Heart right ventricle (tissue), 16 donors: ENCODE measurements around the gene SLC17A9. TPM values are rescaled to one million over a fixed set of nuclear protein-coding genes. Genes with fewer than 3 reads are reported as not detected.

ENCODE experiments used
- ATAC-seq, 8 donors: fragments of 200-7000 bp; cut with Tn5 transposase; one replicate each; pipeline ENCODE4 v1.9.1; 2020; ENCODE audit warnings: mild to moderate bottlenecking in 8 of 8, moderate library complexity in 8 of 8, moderate number of reproducible peaks in 1 of 8
- DNase-seq, 2 donors: peaks; one replicate each; pipeline ENCODE4 v3.0.0-alpha.2; 2020
- H3K27ac ChIP-seq, 10 donors: fragments of 200-600 bp; sonication (generic) in 2 of 10; one replicate each; pipeline versions ENCODE4 v1.5.0 to v1.8.0; 2020 to 2022; ENCODE audit warnings: mild to moderate bottlenecking in 3 of 10
- H3K27me3 ChIP-seq, 7 donors: fragments of 200-600 bp; one replicate each; pipeline ENCODE4 v1.8.0; 2021 to 2022; ENCODE audit warnings: mild to moderate bottlenecking in 2 of 7
- H3K36me3 ChIP-seq, 9 donors: fragments of 200-600 bp; sonication (generic) in 1 of 9; one replicate each; pipeline versions ENCODE4 v1.5.0 to v1.8.0; 2020 to 2022; ENCODE audit warnings: mild to moderate bottlenecking in 2 of 9
- H3K4me1 ChIP-seq, 9 donors: fragments of 200-600 bp; sonication (generic) in 1 of 9; one replicate each; pipeline versions ENCODE4 v1.5.0 to v1.8.0; 2020 to 2022; ENCODE audit warnings: mild to moderate bottlenecking in 4 of 9
- H3K4me3 ChIP-seq, 10 donors: fragments of 200-600 bp; sonication (generic) in 2 of 10; one replicate each; pipeline versions ENCODE4 v1.5.0 to v1.8.0; 2020 to 2022; ENCODE audit warnings: mild to moderate bottlenecking in 7 of 10, moderate library complexity in 2 of 10
- H3K9me3 ChIP-seq, 11 donors: fragments of 200-600 bp in 10 of 11; sonication (generic) in 2 of 11; one replicate each; pipeline versions ENCODE4 v1.5.0 to v1.8.0; 2013 to 2022; ENCODE audit warnings: mild to moderate bottlenecking in 2 of 11, control low read depth in 1 of 11, moderate library complexity in 1 of 11
- CTCF ChIP-seq, 9 donors: fragments of 200-600 bp; sonication (generic) in 2 of 9; IDR thresholded peaks; one replicate each; pipeline versions ENCODE4 v1.5.0 to v1.8.0; 2021 to 2022; ENCODE audit warnings: antibody characterized with exemption in 9 of 9, mild to moderate bottlenecking in 5 of 9, moderate library complexity in 1 of 9
- WGBS, 2 donors: extraction: QIAGEN DNeasy Blood & Tissue Kit; methylation state at CpG; one replicate each; pipeline ENCODE4 v1.1.7; 2013; ENCODE audit warnings: inconsistent platforms in 1 of 2; 5-methylcytosine and 5-hydroxymethylcytosine counted together
- intact Hi-C, 10 donors: fragments of 100-400 bp; cut with DNase I; formaldehyde crosslinking; loops; one replicate each; pipeline versions ENCODE4 v1.11.1 to v1.14.2; 2022
- polyA plus RNA-seq, 2 donors: library from polyadenylated mRNA; stranded (reverse); fragments of 200-250 nt; gene quantifications; one replicate each; pipeline ENCODE4 v1.2.3, GENCODE V29; 2013
- total RNA-seq, 10 donors: library from RNA; stranded (reverse); fragmentation: NEBNext Ultra II Directional in 3 of 10; extraction: Animal tissue kit (Norgen Biotek cat#: 25700) in 3 of 10; gene quantifications; one replicate each; pipeline versions ENCODE4 v1.2.1 to v1.2.4, GENCODE V29; 2021 to 2023
- donor health status: Arrhythmogenic right ventricular cardiomyopathy.
- donor health status: ischemic (EF 13 %, LVEDD 7.1; RV severe dilation, severe dysfunction).
- donor health status: healthy with polysubstance abuse.
- donor health status: DM: no; HTN: yes; CAD: no.
- donor health status: DM: no; HTN: no; CAD: no.
- donor health status: ischemic (EF 25% LVEDD 6.9; RV normal size, moderate dysfunction).
- donor health status: ischemic (EF 25% LVEDD 5.7; RV mildly dilated, moderate dysfunction).
- donor health status: healthy.
- donor health status: DM: yes; HTN: yes; CAD: no.
- donor health status: Ischemic cardiomyopathy.
- donor health status: ischemic (EF 35%, LVEDD 5.7; RV mildly dilated, moderate dysfunction).
- donor health status: nonischemic (EF 11% LVEDD 7.7; RV severe dilation, severe dysfunction).
- donor health status: DM: yes; HTN: yes; CAD: no.
- donor health status: PGD.
- donor health status: ischemic (EF 29% LVEDD 5.4; RV normal size, mild dysfunction).
- donor health status: nonischemic (EF 23%, LVEDD 6.1; RV moderate dilation, normal function).

The SLC17A9 gene
- total and polyA plus RNA-seq, 12 donors, result 0.19 to 8.3 (median 1.0) TPM

- TF ChIP-seq CTCF (IDR thresholded peaks at IDR 0.05), result no peak
- no peak for DNase-seq
- H3K4me3 ChIP-seq, result no peak overlapping the region
- intact Hi-C loops, result no loop called here
- H3K27ac ChIP-seq, result no peak overlapping the region
- peaks cover 0 to 4% (median 0%) of the 10 kb centered on the region in 11 donors for H3K9me3 ChIP-seq
- no peaks in the 10 kb centered on the region for H3K27me3 ChIP-seq
- peaks cover 3 to 49% (median 28%) of the 10 kb centered on the region in 9 donors for H3K4me1 ChIP-seq
- ATAC-seq, result peak in 1 of 8 donors; percentile 11
- 88 to 91% methylated on average over 25 of the region's 25 CpGs for WGBS, 2 donors
- peaks cover 0 to 100% (median 38%) of the 10 kb centered on the region in 9 donors for H3K36me3 ChIP-seq
Observed at GRCh38 chr20:62945771-62946339, 6.7 kb upstream of the SLC17A9 start.

- Histone ChIP-seq H3K9me3 (peaks cover 0 to 4% (median 0%) of the 10 kb centered on the region in 11 donors), H3K27ac (no peak overlapping the region), H3K36me3 (peaks cover 0 to 93% (median 33%) of the 10 kb centered on the region in 9 donors), H3K4me3 (no peak overlapping the region), H3K27me3 (no peaks in the 10 kb centered on the region), H3K4me1 (peaks cover 0 to 39% (median 23%) of the 10 kb centered on the region in 9 donors)
- WGBS, 2 donors, result 21 to 37% methylated on average over 10 of the region's 10 CpGs
- intact Hi-C loops, result no loop called here
- DNase-seq, result peak in 1 of 2 donors; percentile 51
- peak in 1 of 9 donors; percentile 15 for TF ChIP-seq CTCF (IDR thresholded peaks at IDR 0.05)
- ATAC-seq, result peak; percentile 53 to 86 (median 80)
Observed at GRCh38 chr20:62946918-62947317, 5.6 kb upstream of the SLC17A9 start.

- TF ChIP-seq CTCF (IDR thresholded peaks at IDR 0.05), result no peak
- no peak for DNase-seq
- H3K36me3 ChIP-seq, result peaks cover 0 to 85% (median 31%) of the 10 kb centered on the region in 9 donors
- peaks cover 3 to 39% (median 24%) of the 10 kb centered on the region in 9 donors for H3K4me1 ChIP-seq
- peaks cover 0 to 4% (median 0%) of the 10 kb centered on the region in 11 donors for H3K9me3 ChIP-seq
- 95 to 96% methylated on average over 17 of the region's 17 CpGs for WGBS, 2 donors
- no peak for ATAC-seq
- H3K27me3 ChIP-seq, result no peaks in the 10 kb centered on the region
- intact Hi-C loops, result no loop called here
- no peak overlapping the region for H3K4me3 ChIP-seq
- H3K27ac ChIP-seq, result no peak overlapping the region
Observed at GRCh38 chr20:62947532-62948300, 4.8 kb upstream of the SLC17A9 start.

GRCh38 chr20:62949153-62949821, 3.2 kb upstream of the SLC17A9 start:
- Histone ChIP-seq H3K27me3 (no peaks in the 10 kb centered on the region), H3K4me1 (peaks cover 12 to 47% (median 36%) of the 10 kb centered on the region in 9 donors), H3K27ac (no peak overlapping the region), H3K36me3 (peaks cover 0 to 69% (median 17%) of the 10 kb centered on the region in 9 donors), H3K4me3 (no peak overlapping the region), H3K9me3 (peaks cover 0 to 4% (median 0%) of the 10 kb centered on the region in 11 donors)
- WGBS, 2 donors, result 94 to 96% methylated on average over 6 of the region's 6 CpGs
- ATAC-seq (no peak), DNase-seq (no peak)
- intact Hi-C loops, result no loop called here
- TF ChIP-seq CTCF (IDR thresholded peaks at IDR 0.05), result no peak
